ENCODE data around the gene MED13L.
"Not testable (repeated sequence)": the region's sequence is repeated elsewhere in the genome, so short reads cannot be mapped to it uniquely, and the experiment has no call there.

The MED13L gene

DNA sequence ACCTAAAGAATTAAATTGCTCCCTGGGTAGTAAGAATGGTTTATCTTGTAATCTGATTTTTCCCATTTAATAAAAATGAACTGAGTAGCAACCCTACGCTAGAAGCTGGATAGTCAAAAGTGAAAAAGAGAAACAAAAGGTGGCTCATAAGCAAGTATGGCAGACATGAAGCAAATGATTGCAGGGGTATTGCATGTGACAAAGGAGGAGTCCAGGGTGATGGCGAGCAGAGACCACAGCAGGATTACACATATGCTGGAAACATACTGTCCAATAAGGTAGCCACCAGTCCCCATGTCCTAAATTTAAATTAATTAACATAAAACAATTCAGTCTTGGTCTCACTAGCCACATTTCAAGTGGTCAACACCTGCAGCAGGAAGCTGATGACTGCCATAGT, 283.8 kb downstream of the MED13L start:
- DNase-seq: no peak

DNA sequence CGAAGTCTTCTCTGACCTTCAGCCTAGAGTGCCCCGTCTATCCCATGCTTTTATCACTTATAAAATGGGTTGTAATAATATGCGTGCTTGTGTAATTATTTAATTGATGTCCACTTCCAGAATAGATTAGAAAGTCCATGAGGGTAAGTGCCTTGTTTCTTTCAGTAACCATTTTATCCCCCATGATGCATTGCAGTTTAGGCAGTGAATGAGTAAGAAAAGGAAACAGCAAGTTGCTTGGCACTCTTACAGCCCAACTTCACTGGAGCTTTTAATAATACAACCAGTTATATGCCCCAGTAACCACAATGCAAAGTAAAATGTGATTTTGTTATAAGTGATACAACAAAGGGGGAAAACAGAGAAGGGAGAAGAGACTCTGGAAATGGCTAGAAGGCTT, 287.3 kb downstream of the MED13L start:
- no peak for DNase-seq

DNA sequence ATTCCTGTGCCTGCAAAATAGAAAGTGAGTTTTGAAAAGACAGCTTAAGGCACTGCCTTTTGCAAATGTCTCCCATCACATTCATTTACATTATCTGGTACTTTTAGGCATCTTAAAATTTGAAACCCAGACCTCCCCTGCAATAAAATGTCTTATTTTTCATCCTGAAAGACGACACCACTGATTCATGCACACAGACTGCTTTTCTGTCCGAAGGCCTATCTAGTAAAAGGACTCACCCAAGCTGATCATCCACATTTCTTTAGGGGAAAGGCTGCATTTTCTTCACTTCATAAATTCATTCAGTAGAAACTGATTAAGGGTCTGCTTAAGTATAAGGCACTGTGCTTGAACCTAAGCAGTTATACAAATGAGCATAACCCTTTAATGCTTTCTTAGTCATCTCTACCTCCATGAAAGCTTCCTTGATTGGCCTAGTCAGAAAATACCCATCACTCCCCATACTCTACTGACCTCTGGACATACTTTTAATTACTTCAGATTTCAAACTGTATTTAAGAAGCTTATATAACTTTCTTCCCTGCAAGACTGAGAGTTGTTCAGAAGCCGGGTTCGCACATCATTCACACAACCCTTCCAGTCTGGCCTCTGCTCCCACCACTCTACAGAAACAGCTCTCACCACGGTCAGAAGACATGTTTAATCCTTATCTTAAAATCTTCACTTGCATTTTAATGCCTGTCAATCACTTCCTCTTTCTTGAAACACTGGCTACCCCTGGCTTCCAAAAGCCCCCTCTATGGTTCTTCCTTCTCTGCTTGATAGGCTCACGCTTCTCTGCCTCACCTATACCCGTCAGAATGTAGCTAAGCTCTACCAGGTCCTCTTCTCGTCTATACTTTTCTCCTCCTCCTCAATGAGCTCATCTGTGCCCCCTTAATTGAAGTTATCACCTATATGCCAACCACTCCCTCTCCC, 288.6 kb downstream of the MED13L start:
- no peak for DNase-seq

DNA sequence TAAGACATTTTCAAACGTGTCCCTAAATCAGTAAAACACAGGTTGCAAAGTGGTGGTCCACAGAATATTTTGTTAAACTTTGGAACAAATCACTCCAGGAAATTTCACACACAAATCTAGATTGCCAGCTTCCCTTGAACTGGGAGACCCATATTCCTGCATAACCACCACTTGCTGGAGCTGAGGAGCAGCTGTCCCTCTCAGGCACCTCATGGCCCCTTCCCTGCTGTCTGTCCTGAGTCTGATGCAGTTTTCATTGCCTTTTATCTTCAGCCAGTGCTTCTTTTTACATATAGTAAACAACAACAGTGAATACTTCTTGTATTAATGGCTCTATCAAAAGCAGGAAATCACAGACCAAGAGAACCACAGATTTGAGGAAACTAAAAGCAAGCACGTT, 289.3 kb downstream of the MED13L start:
- no peak for DNase-seq

DNA sequence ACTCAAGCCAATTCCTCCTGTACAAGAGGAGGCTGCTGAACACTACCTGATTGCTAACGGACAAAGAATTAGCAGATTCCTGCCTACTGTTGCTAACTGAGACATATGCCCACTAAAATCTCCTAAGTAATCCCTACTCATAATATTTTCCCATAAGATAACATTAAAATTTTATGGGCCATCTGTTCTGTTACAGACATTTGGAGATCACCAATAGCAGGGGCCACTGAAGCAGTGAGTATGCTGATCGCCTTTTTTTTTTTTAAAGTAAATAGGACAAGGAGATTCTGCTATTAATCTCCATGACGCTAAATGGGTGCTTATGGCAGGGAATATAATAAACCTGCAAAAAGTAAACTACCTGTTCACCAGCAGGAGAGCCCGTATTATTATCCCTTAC, 292.9 kb downstream of the MED13L start:
- DNase-seq: no peak

DNA sequence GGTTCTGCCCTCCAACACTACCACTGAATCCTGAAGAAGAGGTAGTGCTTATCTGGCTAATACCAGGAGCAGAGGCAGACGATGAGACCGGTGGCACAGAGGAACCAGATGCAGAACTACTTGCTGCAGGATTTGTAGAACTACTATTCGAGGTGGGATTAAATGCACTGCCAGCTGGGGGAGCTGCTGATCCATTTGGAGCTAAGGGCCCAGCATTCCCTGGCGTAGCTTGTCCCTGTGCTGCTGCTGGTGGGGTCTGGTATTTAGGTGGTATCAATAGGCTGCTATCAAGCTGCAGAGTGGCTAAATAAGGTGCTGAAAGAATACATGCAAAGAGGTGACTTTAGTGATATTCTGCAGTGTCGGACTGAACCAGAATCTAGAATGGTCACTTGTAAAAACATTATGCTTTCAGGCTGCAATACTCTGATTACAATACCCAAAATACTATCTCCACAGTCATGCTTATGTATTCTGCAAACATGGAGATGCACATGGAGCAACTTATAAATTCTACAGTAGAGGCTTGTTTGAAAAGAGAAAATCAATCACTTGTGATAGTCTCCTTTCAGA, 294.2 kb downstream of the MED13L start:
- no peak for DNase-seq

DNA sequence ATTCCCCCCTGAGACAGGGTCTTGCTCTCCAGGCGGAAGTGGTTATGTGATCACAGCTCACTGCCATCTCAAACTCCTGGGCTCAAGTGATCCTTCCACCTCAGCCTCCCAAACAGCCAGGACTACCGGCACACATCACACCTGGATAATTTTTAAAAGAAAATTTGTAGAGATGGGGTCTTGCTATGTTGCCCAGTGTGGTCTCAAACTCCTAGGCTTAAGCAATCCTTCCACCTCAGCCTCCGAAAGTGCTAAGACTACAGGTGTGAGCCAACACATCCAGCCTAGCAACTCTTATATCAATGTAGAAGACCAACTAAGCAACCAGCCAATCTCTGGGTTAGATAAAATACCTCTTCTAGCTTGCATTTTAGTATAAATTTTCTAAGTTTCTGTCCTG, 297.2 kb downstream of the MED13L start:
- DNase-seq: no peak

DNA sequence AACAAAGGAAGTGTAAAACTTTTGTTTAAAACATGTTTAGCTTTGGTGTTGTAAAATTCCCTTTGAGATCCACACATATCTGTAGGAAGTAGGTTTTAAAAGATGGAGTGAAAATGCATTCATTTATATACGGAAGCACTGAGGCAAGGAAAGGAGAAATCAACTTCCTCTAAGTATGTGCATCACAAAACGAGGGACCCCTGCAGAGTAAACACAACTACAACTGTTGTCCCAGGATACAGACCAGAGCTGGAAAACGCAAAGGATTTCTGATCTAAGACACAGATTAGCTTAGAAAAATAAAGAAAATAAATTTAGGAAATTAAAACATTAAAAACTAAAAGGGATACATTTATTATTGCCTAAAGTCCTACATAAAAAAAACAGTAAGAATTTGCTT, 297.6 kb downstream of the MED13L start:
- no peak for DNase-seq

DNA sequence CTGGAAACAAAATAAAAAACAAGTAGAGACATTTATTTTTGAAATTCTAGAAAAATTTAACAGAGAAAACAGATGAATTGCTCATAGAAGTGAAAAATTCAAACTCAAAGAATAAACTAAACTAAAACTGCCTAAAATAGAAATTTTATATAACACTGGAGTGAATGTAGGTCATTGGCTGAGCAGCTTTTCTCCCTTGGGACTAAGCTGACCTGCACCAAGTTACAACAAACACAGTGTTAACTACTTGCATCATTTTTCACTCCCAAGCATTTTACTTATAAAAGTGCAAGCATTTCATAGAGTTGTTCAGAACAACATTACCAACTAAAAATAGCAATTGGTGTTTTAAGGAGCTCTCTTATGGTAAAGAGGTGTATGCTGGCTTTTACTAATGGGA, 298.1 kb downstream of the MED13L start:
- DNase-seq: no peak

DNA sequence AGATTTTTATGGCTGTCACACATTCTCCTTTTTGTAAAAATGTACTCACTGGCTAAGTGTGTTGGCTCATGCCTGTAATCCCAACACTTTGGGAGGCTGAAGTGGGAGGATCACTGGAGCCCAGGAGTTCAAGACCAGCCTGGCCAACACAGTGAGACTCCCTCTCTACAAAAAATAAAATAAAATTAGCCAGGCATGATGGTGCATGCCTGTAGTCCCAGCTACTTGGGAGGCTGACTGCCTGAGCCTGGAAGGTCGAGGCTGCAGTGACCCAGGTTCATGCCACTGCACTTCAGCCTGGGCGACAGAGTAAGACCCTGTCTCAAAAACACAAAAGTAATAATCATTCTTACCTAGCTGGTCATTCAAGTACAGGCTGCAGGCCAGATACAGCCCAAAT, 300.7 kb downstream of the MED13L start:
- DNase-seq: not testable (repeated sequence)

DNA sequence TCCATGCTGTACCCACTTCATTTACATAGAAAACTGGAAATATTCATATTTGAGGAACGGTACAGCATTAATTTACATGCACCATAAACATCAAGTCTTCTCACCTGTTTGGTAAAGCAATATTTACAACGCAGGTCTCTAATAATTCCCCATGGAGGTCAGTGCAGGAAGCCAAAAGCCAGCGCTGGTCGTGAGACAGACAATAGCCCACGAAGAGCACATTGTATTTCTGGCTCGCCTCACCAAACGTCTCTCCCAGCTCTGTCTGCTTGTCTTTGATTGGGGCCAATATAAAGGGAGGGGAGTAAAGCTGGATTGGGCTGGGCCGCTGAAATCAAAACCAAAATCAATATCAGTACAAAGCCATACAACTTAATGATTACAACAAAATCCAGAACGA, 302.1 kb downstream of the MED13L start:
- DNase-seq: no peak

DNA sequence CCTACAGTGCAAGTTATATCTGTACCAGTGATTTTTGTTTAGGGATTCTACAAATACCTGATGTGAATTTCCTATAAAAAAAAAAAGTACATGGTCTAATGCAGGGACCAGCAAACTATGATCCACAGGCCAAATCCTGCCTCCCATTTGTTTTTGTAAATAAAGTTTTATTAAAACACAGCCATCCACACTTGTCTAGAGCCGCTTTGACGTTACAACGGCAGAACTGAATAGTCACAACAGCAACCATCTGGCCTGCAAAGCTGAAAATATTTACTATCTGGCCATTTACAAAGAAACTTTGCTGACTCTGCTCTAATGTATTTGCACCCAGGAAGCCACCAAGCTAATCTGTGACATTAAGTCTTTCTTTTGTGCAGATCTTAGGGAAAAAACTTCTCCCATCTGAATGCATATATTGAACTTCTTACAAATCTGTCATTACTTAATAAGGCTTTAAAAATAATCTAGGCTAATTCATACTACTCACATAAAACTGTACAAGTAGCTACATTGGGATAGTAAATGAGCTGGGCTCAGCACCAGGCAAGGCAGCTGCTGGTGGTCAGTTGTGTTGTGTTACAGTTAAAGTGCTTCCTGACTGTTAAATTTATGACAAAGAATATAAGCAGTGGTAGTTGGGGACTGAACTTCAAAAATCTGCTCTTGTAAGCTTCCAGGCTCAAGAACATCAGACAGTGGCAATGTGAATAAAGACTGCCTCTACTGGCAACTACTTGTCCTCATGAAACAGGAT, 303.3 kb downstream of the MED13L start:
- no peak for DNase-seq

DNA sequence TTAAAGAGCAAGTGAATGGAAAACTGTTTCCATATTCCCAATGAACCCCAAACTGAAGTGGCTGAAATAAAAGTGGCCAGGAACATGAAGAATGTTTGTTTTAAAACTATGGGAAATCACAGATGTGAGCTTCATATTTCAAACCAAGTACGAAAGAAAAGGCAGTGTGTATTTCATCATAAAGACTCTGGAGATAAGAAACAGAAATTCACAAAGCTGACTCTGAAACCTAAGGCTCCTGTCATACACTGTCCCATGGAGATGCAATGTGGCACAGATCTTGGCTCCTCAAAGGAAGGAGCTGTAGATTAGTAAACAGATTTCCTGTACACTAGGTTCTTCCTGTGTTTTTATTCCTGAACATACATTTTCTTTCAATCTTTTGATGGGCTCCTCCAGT, 304.4 kb downstream of the MED13L start:
- DNase-seq: no peak

DNA sequence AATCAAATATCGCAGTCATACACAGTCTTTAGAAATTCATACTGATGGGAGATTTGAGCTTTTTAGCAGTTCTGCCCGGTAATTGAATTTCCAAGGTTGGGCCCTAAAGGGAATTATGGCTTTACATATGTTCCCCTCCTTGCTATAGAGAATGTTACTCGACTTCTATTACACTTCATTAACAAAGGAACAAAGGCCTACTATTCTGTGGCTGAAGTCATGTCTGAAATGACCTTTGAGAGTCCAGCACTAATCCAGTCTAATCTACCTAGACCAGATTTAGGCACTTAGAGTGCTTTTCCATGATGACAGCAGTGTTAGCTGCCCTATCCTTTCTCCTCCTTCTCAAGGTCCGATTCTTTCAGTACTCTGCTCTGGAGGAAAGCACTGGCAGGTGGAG, 305.3 kb downstream of the MED13L start:
- DNase-seq: no peak

DNA sequence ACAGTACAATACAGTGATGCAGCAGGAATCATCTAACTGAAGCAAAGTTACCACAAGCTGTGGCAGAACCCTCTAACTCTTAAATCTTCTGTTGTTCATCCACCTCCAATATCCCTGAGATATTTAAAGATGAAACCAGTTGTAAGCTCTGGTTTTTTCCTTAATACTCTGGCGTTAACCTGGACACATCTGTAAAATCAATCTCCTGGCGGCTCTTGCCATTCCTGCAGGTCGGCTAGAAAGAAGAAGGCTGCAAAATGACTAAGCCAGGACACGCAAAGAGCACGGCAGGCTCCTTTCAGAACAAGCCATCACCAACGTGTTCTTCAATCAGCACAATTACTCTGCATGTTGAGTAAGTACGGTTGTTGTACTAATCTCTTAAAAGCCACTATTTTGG, 309.3 kb downstream of the MED13L start:
- DNase-seq: no peak

DNA sequence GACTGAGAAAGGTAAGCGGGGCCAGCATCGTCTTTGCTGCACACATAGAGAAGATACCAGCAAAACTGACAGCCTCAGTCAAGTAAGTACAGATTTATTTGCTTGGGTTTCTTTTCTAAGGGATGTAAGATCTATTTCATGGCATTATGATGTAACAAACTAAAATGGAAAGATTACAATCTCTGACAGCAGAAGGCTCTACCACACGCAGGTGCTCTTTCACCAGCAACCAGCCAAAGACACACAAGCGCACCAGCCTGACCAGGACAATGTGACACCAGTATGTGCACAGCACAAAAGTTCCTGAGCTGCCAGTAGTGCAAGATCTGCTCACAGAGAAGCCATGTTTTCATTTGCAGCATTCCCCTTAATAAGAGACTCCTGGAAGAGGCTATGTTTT, 311.1 kb downstream of the MED13L start:
- no peak for DNase-seq

DNA sequence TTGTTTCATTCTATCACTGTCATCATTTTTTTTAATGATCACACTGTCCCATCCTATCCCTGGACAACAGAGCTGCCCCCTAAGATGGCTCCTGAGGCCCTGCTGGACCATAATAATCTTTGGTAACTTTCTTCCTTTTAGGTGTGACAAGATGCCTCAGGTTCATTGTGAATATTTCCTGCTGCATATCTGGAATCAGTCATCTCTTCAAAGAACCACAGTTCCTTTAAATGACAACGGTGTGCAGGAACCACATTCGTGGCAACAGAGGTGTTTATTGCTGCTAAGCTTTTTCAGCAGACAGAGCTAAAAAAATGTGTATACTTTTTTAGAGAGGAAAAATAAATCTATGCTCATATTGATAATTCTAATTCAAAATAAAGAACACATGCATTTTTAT, 312.9 kb downstream of the MED13L start:
- no peak for DNase-seq

DNA sequence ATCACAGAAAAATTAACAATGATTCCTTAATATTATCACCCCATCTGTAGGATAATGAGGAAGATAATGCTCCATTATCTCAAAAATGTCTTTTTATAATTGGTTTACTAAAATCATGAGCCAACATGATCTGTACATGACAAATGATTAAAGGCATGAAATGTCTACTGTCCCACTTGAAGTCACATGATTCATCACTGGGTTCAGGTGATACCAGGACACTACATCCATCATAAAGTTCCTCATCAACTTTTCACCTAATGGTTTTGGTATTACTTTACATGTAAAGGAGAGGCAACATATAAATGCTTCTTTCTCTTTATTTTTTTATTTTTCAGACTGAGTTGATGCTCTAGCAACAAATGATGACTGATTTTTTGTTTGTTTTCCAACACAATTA, 313.3 kb downstream of the MED13L start:
- no peak for DNase-seq

DNA sequence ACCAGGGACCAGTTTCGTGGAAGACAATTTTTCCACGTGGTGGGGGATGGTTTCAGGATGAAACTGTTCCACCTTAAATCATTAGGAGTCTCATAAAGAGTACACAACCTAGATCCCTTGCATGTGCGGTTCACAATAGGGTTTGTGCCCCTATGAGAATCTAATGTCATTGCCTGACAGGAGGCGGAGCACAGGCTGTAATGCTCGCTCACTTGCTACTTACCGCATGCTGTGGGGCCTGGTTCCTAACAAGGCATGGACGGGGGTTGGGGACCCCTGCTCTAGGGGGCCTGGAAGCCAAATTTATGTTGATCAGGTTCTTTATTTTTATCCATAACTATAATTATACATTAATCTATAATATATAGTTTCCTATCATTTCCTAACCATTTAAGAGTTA, 315.3 kb downstream of the MED13L start:
- no peak for DNase-seq

DNA sequence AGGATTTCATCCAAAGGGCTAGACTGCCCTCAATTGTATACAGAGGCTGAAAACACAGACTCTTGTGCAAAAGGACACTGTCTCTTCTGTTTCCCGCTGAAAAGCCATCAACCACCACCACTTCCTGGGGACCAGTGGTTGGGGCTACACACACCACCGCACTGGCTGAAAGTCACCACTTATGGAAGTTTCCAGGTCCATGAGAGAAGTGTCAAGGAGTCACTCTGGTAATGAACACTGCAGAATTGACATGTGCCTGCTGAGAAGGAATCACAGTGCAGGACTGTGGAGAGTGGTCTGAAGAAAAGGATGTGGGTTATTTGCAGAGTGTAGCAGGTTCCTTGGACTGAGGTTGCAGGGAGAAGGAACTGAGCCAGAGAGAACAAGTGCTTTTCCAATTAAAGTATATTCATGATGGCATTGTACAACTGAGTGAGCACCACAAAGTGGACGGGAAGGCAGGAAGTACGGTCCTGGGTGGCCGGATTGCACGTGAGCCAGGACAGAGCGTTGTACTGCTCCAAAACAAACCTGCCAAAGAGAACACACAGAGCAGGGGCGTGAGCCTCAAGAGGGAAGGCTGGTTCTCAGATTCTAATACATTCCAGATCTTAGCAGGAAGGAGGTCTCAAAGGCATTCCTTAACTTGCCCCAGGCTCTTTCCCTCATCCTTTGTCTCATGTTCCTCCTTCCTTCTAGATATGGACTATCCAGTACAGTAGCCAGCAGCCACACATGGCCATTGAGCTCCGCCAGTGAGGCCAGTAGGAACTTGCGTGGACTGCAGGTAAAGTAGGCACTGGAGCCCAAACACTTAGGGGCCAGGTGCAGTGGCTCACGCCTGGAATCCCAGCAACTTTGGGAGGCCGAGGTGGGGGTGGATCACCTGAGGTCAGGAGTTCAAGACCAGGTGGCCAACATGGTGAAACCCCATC, 316.4 kb downstream of the MED13L start:
- no peak for DNase-seq

DNA sequence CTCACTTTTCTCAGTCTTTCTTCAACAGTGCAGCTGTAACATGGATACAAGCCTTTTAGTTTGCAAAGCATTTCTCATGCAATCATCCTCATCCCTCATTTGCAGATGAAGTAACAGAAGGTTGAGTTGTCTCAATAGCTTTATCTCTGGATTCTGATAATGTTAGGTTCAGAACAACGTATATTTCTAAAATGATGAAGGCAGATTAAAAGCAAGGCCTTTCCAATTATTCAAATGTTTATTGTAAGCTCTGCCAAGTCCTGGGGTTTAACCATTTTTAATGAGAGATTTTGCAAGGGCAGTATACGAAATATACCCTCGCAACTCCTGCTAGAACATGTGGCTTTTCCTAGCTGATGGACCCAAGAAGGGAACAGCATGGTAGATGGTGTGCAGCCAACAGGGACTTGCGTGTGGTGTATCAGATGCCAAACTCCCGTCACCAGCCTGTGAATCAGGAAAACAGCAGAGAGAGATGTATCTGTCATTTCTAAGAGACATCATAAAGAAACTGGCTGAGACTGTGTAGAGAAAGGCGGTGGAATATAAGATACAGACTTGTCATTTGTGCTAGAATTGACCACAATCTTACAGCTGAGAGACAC, 319.7 kb downstream of the MED13L start:
- DNase-seq: no peak

DNA sequence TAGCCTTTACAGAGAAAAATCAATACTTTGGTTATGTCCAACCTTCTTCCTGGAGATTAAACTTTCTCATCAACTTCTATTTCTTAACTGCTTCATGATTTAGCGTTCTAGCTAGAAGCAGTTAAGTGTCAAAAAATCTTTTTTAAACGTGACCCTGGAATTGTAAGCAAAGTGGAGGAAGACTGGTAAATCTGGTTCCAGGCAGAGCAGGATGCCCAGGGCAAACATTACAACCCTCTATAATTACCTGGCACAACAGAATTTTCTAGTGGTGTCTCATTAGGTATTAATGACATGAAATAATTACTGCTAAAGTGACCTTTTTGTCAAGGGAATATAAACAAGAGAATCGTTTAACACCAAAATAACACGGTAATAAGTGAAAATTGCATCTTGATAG, 320.8 kb downstream of the MED13L start:
- DNase-seq: no peak
